Esophagus muscularis mucosa (tissue), 4 donors: Measurements from ENCODE around the gene SORCS2. TPM values are rescaled to one million over a fixed set of nuclear protein-coding genes. Genes with fewer than 3 reads are reported as not detected.

ENCODE experiments used
- DNase-seq: peaks from one replicate; pipeline ENCODE4 v3.0.0-alpha.2; 2017; ENCODE audit errors: extremely low spot score
- H3K27ac ChIP-seq, 4 donors: fragments of 200-600 bp; sonication (generic); replicated peaks in 1 of 4; 1 replicate in 3 of 4; 2 replicates in 1 of 4; pipeline ENCODE4 v1.5.1; 2016 to 2019; ENCODE audit warnings: mild to moderate bottlenecking in 1 of 4
- H3K27me3 ChIP-seq, 4 donors: fragments of 200-600 bp; sonication (generic); one replicate each; pipeline versions ENCODE4 v1.5.1 to v1.6.0; 2016 to 2019
- H3K36me3 ChIP-seq, 4 donors: fragments of 200-600 bp; sonication (generic); one replicate each; pipeline ENCODE4 v1.5.1; 2016 to 2019
- H3K4me1 ChIP-seq, 4 donors: fragments of 200-600 bp; sonication (generic); one replicate each; pipeline ENCODE4 v1.5.1; 2016 to 2019
- H3K4me3 ChIP-seq, 4 donors: fragments of 200-600 bp; sonication (generic); 1 replicate in 2 of 4; 2 replicates in 2 of 4; pipeline ENCODE4 v1.5.1; 2016 to 2019; ENCODE audit warnings: mild to moderate bottlenecking in 4 of 4, moderate library complexity in 1 of 4
- H3K9me3 ChIP-seq, 4 donors: fragments of 200-600 bp; sonication (generic); 1 replicate in 3 of 4; 2 replicates in 1 of 4; pipeline ENCODE4 v1.5.1; 2016 to 2019
- CTCF ChIP-seq, 3 experiments: fragments of 200-600 bp in 2 of 3; fragments of 450-650 bp in 1 of 3; sonication (generic) in 2 of 3; IDR thresholded peaks; one replicate each; pipeline ENCODE4 v1.5.1; 2017 to 2019; ENCODE audit warnings: antibody characterized with exemption in 3 of 3, mild to moderate bottlenecking in 2 of 3, moderate library complexity in 1 of 3
- EP300 ChIP-seq: sonication (generic); formaldehyde crosslinking; IDR thresholded peaks from one replicate; pipeline ENCODE4 v1.6.1; 2017; ENCODE audit warnings: antibody characterized with exemption
- POLR2A ChIP-seq: fragments of 450-650 bp; IDR thresholded peaks from one replicate; pipeline ENCODE4 v1.6.1; 2017; ENCODE audit warnings: antibody characterized with exemption, moderate library complexity, mild to moderate bottlenecking, low read depth
- POLR2AphosphoS5 ChIP-seq, 2 donors: sonication (generic); formaldehyde crosslinking; IDR thresholded peaks; one replicate each; pipeline ENCODE4 v1.6.1; 2017; ENCODE audit warnings: antibody characterized with exemption in 2 of 2
- WGBS: methylation state at CpG from one replicate; pipeline ENCODE4 v1.1.5; 2018; 5-methylcytosine and 5-hydroxymethylcytosine counted together
- intact Hi-C: fragments of 100-400 bp; cut with DNase I; formaldehyde crosslinking; loops from one replicate; pipeline ENCODE4 v1.15.1; 2023
- total RNA-seq, 4 donors: library from RNA; depleted of rRNA; stranded (reverse); fragments of >200 nt; gene quantifications; one replicate each; pipeline versions ENCODE4 v1.1.0 to v1.2.1, GENCODE V29; 2016

SORCS2 gene
- total RNA-seq, 4 donors from 2014 or later, result 3.3 to 10.1 (median 4.3) TPM

GRCh38 chr4:7394681-7395451 is 202.5 kb downstream of the SORCS2 start:
- Histone ChIP-seq H3K36me3 (no peaks in the 10 kb centered on the region), H3K9me3 (no peaks in the 10 kb centered on the region), H3K27ac (no peak overlapping the region), H3K4me3 (no peak overlapping the region), H3K27me3 (no peaks in the 10 kb centered on the region), H3K4me1 (peaks cover 0 to 37% (median 20%) of the 10 kb centered on the region in 4 donors)
- TF ChIP-seq EP300 (no peak), POLR2A (no peak), CTCF (IDR thresholded peaks at IDR 0.05) (no peak), POLR2AphosphoS5 (IDR thresholded peaks at IDR 0.05) (no peak)
- intact Hi-C loops, result no loop called here
- 88% methylated on average over 19 of the region's 21 CpGs for WGBS
- no peak for DNase-seq

GRCh38 chr4:7395645-7396044 is 203.3 kb downstream of the SORCS2 start:
- Histone ChIP-seq H3K27ac (no peak overlapping the region), H3K27me3 (no peaks in the 10 kb centered on the region), H3K4me3 (no peak overlapping the region), H3K36me3 (no peaks in the 10 kb centered on the region), H3K4me1 (peaks cover 0 to 40% (median 20%) of the 10 kb centered on the region in 4 donors), H3K9me3 (no peaks in the 10 kb centered on the region)
- TF ChIP-seq POLR2A (no peak), EP300 (no peak), CTCF (IDR thresholded peaks at IDR 0.05) (no peak), POLR2AphosphoS5 (IDR thresholded peaks at IDR 0.05) (no peak)
- no peak for DNase-seq
- intact Hi-C loops, result no loop called here
- 88% methylated on average over 8 of the region's 8 CpGs for WGBS

- TF ChIP-seq CTCF (IDR thresholded peaks at IDR 0.05) (no peak), POLR2AphosphoS5 (IDR thresholded peaks at IDR 0.05) (no peak), POLR2A (no peak), EP300 (no peak)
- Histone ChIP-seq H3K27ac (no peak overlapping the region), H3K36me3 (no peaks in the 10 kb centered on the region), H3K9me3 (no peaks in the 10 kb centered on the region), H3K4me1 (peaks cover 0 to 40% (median 20%) of the 10 kb centered on the region in 4 donors), H3K4me3 (no peak overlapping the region), H3K27me3 (no peaks in the 10 kb centered on the region)
- WGBS, result 85% methylated on average over 14 of the region's 14 CpGs
- intact Hi-C loops, result no loop called here
- no peak for DNase-seq
These were observed 204.0 kb downstream of the SORCS2 start for GRCh38 chr4:7396186-7396910.

GRCh38 chr4:7397206-7398103 is 205.1 kb downstream of the SORCS2 start:
- H3K27me3 ChIP-seq, result no peaks in the 10 kb centered on the region
- no peaks in the 10 kb centered on the region for H3K9me3 ChIP-seq
- no peak for DNase-seq
- H3K4me3 ChIP-seq, result no peak overlapping the region
- no peak for TF ChIP-seq POLR2AphosphoS5 (IDR thresholded peaks at IDR 0.05)
- no peak for TF ChIP-seq EP300
- TF ChIP-seq POLR2A, result no peak
- TF ChIP-seq CTCF (IDR thresholded peaks at IDR 0.05), result no peak
- peak overlapping the region in 2 of 4 donors; percentile 3 to 25 for H3K27ac ChIP-seq
- H3K36me3 ChIP-seq, result no peaks in the 10 kb centered on the region
- intact Hi-C loops, result no loop called here
- peaks cover 1 to 48% (median 24%) of the 10 kb centered on the region in 4 donors for H3K4me1 ChIP-seq
- WGBS, result 68% methylated on average over 19 of the region's 24 CpGs
